Mesodermal cell (in vitro differentiated cells): ENCODE data around the gene ANO2.

Experiments used
- H3K27ac ChIP-seq: 2 replicates; pipeline ENCODE4 v1.7.0; 2013; ENCODE audit warnings: mild to moderate bottlenecking, low read depth, low read length, moderate library complexity; ENCODE audit not compliant: severe bottlenecking
- H3K36me3 ChIP-seq: 2 replicates; pipeline ENCODE4 v1.7.1; 2013; ENCODE audit warnings: mild to moderate bottlenecking, low read length, moderate library complexity; ENCODE audit not compliant: control insufficient read depth, insufficient read depth
- H3K4me1 ChIP-seq: one replicate; pipeline ENCODE4 v1.7.1; 2013; ENCODE audit warnings: mild to moderate bottlenecking, low read length; ENCODE audit not compliant: insufficient read depth, control insufficient read depth, poor library complexity, severe bottlenecking
- H3K4me3 ChIP-seq: 2 replicates; pipeline ENCODE4 v1.7.0; 2013; ENCODE audit warnings: low read length, control low read depth, mild to moderate bottlenecking; ENCODE audit not compliant: insufficient read depth, poor library complexity, severe bottlenecking; ENCODE audit errors: extremely low read depth
- H3K9me3 ChIP-seq: 2 replicates; pipeline ENCODE4 v1.7.1; 2013; ENCODE audit warnings: mild to moderate bottlenecking, low read length, moderate library complexity; ENCODE audit not compliant: control insufficient read depth
- WGBS, 2 experiments: methylation state at CpG; one replicate each; pipeline ENCODE4 v1.1.5; 2013; ENCODE audit warnings: missing lambda C conversion rate in 2 of 2; ENCODE audit not compliant: insufficient coverage in 2 of 2; 5-methylcytosine and 5-hydroxymethylcytosine counted together

The ANO2 gene

DNA sequence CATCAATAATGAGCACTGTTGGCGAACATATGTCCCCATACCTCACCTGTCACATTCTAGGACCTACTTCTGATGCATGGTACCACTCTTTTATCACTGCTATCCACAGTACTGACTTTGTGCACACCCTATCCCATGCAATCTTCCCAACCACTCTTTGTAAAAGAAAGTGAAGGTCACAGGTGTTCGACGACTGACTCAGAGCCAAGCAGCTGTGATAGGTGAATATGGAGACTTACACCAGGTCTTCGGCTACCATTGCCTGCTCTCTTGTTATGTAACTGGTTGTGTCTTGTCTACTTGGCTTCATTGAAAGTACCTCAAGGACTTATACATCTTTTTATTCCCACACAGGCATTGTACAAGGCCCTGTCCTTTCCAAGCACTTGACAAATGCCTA, 169.0 kb downstream of the ANO2 start:
- H3K9me3 ChIP-seq: no peaks in the 10 kb centered on the region
- H3K4me3 ChIP-seq: no peak overlapping the region
- H3K4me1 ChIP-seq: no peaks in the 10 kb centered on the region
- no peaks in the 10 kb centered on the region for H3K36me3 ChIP-seq
- no peak overlapping the region for H3K27ac ChIP-seq
- WGBS, 2 experiments: 93% methylated on average over 1 to 4 of the region's 4 CpGs

DNA sequence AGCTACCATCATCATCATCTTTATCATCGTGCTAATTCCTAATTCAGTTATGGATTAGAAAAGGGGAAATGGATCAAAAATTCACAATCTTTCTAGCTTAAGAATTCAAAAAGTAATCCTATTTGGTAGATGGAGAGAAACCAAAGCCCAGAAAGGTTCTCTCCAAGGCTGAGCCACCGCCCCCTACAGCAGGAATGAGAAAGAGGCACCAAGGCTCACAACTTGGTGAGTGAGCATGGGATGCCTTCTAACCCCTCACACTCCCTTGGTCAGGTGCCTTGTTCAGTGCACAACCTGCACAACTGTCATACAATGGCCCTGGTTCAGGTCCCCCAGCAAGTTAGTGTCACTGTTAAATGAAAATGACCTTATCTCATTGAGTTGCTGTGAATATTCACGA, 171.5 kb downstream of the ANO2 start:
- no peaks in the 10 kb centered on the region for H3K9me3 ChIP-seq
- H3K4me1 ChIP-seq: no peaks in the 10 kb centered on the region
- no peaks in the 10 kb centered on the region for H3K36me3 ChIP-seq
- no peak overlapping the region for H3K27ac ChIP-seq
- no peak overlapping the region for H3K4me3 ChIP-seq
- 82 to 100% methylated on average over 1 to 2 of the region's 3 CpGs for WGBS, 2 experiments

DNA sequence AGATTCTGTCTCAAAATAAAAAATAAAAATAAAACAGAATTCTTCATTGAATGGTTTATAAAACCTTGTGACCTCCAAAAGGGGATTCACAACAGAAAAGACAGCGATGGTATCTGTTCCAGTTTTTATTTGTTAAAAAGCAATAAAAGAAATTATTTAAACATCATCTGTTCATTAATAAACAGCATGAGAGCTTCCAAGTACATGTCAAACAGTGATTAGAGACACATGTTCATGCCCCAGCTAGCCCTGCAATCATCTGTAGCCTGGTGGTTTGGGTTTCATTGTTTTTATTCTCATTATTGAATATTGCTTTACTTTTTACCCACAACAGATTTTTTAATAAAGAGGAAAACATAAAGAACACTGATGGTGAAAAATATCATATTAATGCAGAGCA, 173.3 kb downstream of the ANO2 start:
- H3K36me3 ChIP-seq: no peaks in the 10 kb centered on the region
- H3K4me1 ChIP-seq: no peaks in the 10 kb centered on the region
- WGBS, 2 experiments: no CpG with 5 or more reads among the region's 1 CpG
- H3K9me3 ChIP-seq: no peaks in the 10 kb centered on the region
- H3K4me3 ChIP-seq: no peak overlapping the region
- H3K27ac ChIP-seq: no peak overlapping the region

DNA sequence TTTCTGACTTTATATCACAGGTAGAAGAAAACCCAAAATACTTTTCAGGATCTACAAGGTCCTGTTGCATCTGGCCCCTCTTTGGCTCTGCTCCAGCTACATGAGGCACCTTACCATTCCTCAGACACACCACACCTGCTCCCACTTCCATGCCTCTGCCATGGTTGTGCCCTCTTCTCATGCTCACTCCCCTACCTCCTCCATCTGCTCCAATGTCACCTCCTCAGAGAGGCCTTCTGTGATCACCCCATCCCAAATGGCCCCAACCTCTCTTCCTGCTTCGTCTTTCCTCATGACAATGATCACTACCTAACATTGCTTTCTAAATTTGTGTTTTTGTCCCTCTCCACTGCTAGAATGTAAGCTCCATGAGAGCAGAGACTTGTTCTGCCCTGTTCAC, 174.3 kb downstream of the ANO2 start:
- Histone ChIP-seq H3K4me3 (no peak overlapping the region), H3K27ac (no peak overlapping the region), H3K9me3 (no peaks in the 10 kb centered on the region), H3K4me1 (no peaks in the 10 kb centered on the region), H3K36me3 (no peaks in the 10 kb centered on the region)
- 80% methylated on average over 1 of the region's 1 CpG; no CpG with 5 or more reads in 1 of the 2 experiments for WGBS, 2 experiments

DNA sequence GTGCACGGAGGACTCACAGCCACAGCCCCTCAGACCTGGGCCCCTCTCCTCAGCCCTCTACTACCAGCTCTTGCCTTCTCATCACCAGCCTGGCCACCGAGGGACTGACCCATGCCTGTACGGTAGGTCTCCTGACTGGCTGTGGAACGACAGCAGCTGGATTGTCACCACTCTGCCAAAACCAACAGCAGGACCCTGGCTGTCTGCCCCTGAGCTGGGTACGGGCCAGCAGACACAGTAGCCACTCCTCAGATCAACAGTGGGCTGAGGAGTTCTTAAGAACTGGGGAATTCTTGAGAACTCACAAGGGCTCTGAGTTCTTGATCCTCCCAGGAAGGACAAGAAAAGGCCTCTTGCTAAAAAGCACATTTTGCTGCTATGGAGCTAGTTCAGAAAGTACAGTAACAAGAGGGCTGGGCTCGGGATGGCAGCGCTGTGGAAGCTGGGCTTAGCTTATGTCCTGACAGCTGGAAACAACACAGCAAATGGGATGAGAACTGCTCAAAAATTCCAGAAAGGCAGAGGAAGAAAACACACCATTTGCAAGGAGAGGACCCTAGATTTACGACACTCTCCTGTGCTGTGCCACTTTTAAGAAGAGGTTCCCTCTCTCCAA, 176.4 kb downstream of the ANO2 start:
- 91 to 94% methylated on average over 6 of the region's 8 CpGs for WGBS, 2 experiments
- H3K27ac ChIP-seq: no peak overlapping the region
- H3K9me3 ChIP-seq: no peaks in the 10 kb centered on the region

DNA sequence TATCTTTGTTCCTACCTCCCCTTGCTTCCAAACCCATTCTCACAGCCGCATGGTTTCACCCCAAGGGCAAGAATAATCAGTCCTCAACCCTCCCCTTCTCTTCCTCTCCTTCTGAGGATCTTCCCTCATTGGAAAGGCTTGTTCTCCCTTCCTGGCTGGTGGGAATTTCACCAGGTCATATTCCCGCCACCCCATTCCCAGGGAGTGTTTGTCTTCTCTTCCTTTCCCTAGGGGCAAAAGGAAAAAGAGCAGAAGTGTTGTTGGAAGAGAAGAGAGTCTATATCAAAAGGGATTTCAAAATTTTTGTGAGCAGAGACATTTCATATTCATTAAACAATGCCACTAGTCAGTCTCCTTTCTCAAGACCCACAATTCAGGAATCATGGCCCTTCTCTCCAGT, 176.9 kb downstream of the ANO2 start:
- Histone ChIP-seq H3K4me3 (no peak overlapping the region), H3K9me3 (no peaks in the 10 kb centered on the region), H3K27ac (no peak overlapping the region), H3K4me1 (no peaks in the 10 kb centered on the region), H3K36me3 (no peaks in the 10 kb centered on the region)
- 86 to 100% methylated on average over 1 of the region's 2 CpGs for WGBS, 2 experiments

More for the DNA sequence above, 176.4 kb downstream of the ANO2 start:
- Histone ChIP-seq H3K36me3 (no peaks in the 10 kb centered on the region), H3K4me3 (no peak overlapping the region), H3K4me1 (no peaks in the 10 kb centered on the region)

DNA sequence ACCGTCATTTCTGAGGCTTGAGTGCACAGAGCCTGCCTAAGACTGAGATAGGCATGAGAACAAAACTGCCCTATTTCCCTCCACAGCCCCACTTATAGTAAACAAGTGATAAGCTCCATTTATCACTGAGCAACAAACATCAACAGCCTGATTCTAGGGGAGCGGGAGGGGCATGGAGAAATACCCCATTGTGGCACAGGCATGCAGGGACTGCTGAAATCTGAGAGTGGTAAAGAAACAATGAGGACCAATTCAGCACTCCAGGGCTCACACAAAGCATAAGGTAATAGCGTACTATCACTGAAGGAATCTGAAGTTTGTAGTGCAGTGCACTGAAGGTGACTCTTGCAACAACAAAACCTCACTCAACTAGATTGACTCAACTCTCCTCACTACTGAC, 186.7 kb downstream of the ANO2 start:
- Histone ChIP-seq H3K4me1 (no peaks in the 10 kb centered on the region), H3K27ac (no peak overlapping the region), H3K4me3 (no peak overlapping the region), H3K36me3 (no peaks in the 10 kb centered on the region), H3K9me3 (no peaks in the 10 kb centered on the region)
- WGBS, 2 experiments: no CpG with 5 or more reads among the region's 3 CpGs

DNA sequence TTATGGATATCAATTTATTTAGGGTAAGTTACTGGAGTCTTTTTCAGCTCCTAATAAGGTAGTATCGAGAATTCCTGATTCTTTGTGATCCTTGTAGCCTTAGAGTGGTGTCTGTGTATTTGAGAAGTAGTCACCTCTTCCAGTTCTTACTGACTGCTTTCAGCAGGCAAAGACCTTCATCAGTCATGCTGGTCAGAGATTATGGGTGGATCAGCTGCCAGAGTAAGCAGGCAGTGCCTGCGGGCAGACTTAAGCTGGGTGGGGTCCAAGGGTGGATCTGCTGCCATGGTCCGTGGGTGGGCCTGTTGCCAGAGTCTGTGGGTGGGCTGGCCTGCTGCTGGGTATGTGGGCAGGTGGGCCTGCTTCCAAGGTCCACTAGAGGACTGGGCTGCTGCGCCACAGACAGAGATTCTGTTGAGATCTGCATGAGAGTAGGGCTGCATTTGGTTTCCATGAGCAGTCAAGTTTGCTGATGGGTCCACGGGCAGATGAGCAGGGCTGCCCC, 188.7 kb downstream of the ANO2 start:
- Histone ChIP-seq H3K4me1 (no peaks in the 10 kb centered on the region), H3K36me3 (no peaks in the 10 kb centered on the region), H3K27ac (no peak overlapping the region), H3K4me3 (no peak overlapping the region), H3K9me3 (no peaks in the 10 kb centered on the region)
- 90 to 97% methylated on average over 4 to 5 of the region's 5 CpGs for WGBS, 2 experiments

DNA sequence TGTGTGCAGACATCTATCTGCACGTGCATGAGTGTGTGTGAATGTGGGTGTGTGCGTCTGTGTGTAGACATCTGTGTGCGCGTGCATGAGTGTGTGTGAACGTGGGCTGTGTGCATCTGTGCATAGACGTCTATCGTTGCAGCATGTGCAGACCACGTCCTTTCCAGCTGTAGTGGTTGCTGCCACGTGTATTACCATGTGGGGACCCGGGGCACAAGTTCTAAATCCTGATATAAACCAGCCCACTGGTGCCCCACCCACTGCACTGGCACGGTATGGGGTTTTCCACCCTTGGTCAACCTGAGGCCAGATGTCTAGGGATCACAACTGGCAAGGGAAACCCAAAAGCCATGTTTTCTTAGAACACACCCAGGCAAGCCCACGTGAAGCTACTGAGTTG, 197.0 kb downstream of the ANO2 start:
- Histone ChIP-seq H3K27ac (no peak overlapping the region), H3K4me3 (no peak overlapping the region), H3K4me1 (no peaks in the 10 kb centered on the region), H3K9me3 (no peaks in the 10 kb centered on the region), H3K36me3 (no peaks in the 10 kb centered on the region)
- 95 to 96% methylated on average over 7 to 9 of the region's 12 CpGs for WGBS, 2 experiments

DNA sequence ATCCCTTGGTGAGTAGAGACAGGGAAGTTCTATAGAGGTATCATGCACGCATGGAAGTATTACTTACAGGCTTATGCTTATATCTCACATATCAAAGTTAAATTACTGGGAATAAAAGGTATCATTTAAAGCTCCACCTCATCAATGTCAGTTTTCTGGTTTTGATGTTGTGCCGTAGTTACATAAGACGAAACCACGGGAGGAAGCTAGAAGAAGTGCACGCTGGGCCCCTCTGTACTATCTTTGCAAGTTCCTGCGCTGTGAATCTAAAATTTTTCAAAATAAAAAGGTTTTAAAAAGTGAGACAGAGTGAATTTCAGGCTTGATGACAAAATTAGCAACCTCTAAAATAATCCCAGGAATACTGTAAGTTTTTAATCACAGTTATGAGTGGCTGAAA, 198.1 kb downstream of the ANO2 start:
- WGBS, 2 experiments: 40 to 100% methylated on average over 1 to 4 of the region's 6 CpGs
- H3K4me1 ChIP-seq: no peaks in the 10 kb centered on the region
- no peaks in the 10 kb centered on the region for H3K36me3 ChIP-seq
- H3K4me3 ChIP-seq: no peak overlapping the region
- H3K27ac ChIP-seq: no peak overlapping the region
- H3K9me3 ChIP-seq: no peaks in the 10 kb centered on the region

DNA sequence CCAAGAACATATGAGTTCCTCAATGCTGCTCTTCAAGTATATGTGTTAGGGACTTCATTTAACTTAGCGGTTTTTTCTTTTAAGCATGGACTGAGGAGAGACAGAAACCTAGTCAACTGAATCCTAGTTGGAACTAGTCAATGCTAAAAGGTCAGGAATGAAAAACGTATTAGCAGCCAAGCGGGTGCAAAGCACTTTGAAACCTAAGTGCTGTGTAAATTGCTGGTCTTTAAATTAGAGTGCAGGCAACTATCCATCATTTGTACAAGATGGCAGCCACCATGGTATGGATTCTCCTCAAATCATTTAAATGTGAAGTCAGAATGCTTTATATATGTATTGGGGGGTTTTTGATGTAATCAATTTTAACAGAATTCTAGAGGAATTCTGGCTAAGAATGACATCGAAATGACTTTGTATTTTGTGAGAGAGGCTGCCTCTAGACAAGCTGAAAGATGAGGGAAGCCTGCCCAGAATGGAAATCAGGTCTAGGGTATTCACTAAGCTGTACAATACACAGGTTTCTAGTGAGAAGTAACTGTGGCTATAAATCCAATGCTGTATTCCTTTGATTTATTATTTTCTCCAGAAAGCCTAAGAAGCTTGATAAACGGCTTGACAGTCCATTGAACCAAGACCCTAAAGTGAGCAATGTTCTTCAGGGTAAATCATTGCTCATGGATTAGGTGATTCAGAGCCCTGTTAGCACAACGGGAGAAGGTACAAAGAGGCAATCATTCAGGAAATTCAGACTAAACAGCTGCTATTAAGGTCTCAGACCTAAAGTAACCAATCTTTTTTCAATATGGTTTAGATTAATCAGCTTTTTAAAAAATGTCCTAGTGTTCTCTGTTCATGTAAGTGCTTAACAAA, 198.8 kb downstream of the ANO2 start:
- H3K27ac ChIP-seq: no peak overlapping the region
- WGBS, 2 experiments: 92 to 97% methylated on average over 5 of the region's 6 CpGs
- no peaks in the 10 kb centered on the region for H3K9me3 ChIP-seq
- no peaks in the 10 kb centered on the region for H3K4me1 ChIP-seq
- H3K36me3 ChIP-seq: no peaks in the 10 kb centered on the region
- no peak overlapping the region for H3K4me3 ChIP-seq
